Right atrium auricular region (tissue), 2 donors: ENCODE measurements around the gene IFITM2. TPM values are rescaled to one million over a fixed set of nuclear protein-coding genes. Genes with fewer than 3 reads are reported as not detected.

Source experiments
- DNase-seq: peaks from one replicate; pipeline ENCODE4 v3.0.0-alpha.2; 2019; ENCODE audit warnings: low spot score
- H3K27ac ChIP-seq, 2 donors: fragments of 200-600 bp; sonication (generic); 1 replicate in 1 of 2; 2 replicates in 1 of 2; pipeline ENCODE4 v1.5.1; 2016 to 2019
- H3K27me3 ChIP-seq, 2 donors: fragments of 200-600 bp; sonication (generic); one replicate each; pipeline versions ENCODE4 v1.5.1 to v1.6.0; 2017 to 2019
- H3K36me3 ChIP-seq: fragments of 200-600 bp; sonication (generic); one replicate; pipeline ENCODE4 v1.5.1; 2016
- H3K4me1 ChIP-seq, 2 donors: fragments of 200-600 bp; sonication (generic); one replicate each; pipeline versions ENCODE4 v1.5.1 to v1.6.0; 2017 to 2019
- H3K4me3 ChIP-seq, 2 donors: fragments of 200-600 bp; sonication (generic); 1 replicate in 1 of 2; 2 replicates in 1 of 2; pipeline ENCODE4 v1.5.1; 2017 to 2019; ENCODE audit warnings: mild to moderate bottlenecking in 1 of 2, moderate library complexity in 1 of 2
- H3K9me3 ChIP-seq, 2 donors: fragments of 200-600 bp; sonication (generic); one replicate each; pipeline ENCODE4 v1.5.1; 2019
- CTCF ChIP-seq, 2 donors: fragments of 200-600 bp; sonication (generic); IDR thresholded peaks; one replicate each; pipeline ENCODE4 v1.5.1; 2019; ENCODE audit warnings: antibody characterized with exemption in 2 of 2
- total RNA-seq, 2 donors: library from RNA; depleted of rRNA; stranded (reverse); fragments of >200 nt; gene quantifications; one replicate each; pipeline ENCODE4 v1.1.0, GENCODE V29; 2016

The IFITM2 gene
- total RNA-seq, 2 donors from 2014 or later = 120 to 296 TPM

GRCh38 chr11:356610-357009, 49.0 kb downstream of the IFITM2 start:
- no peaks in the 10 kb centered on the region for H3K27me3 ChIP-seq
- no peak for TF ChIP-seq CTCF (IDR thresholded peaks at IDR 0.05)
- no peaks in the 10 kb centered on the region for H3K9me3 ChIP-seq
- peaks cover 0 to 31% of the 10 kb centered on the region in 2 donors for H3K4me1 ChIP-seq
- H3K36me3 ChIP-seq = no peaks in the 10 kb centered on the region
- no peak overlapping the region for H3K4me3 ChIP-seq
- H3K27ac ChIP-seq = no peak overlapping the region
- no peak for DNase-seq

GRCh38 chr11:357582-357981, 50.0 kb downstream of the IFITM2 start:
- H3K36me3 ChIP-seq = no peaks in the 10 kb centered on the region
- H3K4me1 ChIP-seq = peaks cover 0 to 28% of the 10 kb centered on the region in 2 donors
- H3K27me3 ChIP-seq = no peaks in the 10 kb centered on the region
- no peak for DNase-seq
- H3K9me3 ChIP-seq = no peaks in the 10 kb centered on the region
- no peak for TF ChIP-seq CTCF (IDR thresholded peaks at IDR 0.05)
- no peak overlapping the region for H3K4me3 ChIP-seq
- no peak overlapping the region for H3K27ac ChIP-seq

GRCh38 chr11:358129-358800, 50.6 kb downstream of the IFITM2 start:
- DNase-seq = no peak
- no peaks in the 10 kb centered on the region for H3K9me3 ChIP-seq
- H3K4me3 ChIP-seq = no peak overlapping the region
- H3K27ac ChIP-seq = no peak overlapping the region
- H3K27me3 ChIP-seq = no peaks in the 10 kb centered on the region
- peaks cover 0 to 21% of the 10 kb centered on the region in 2 donors for H3K4me1 ChIP-seq
- TF ChIP-seq CTCF (IDR thresholded peaks at IDR 0.05) = no peak
- no peaks in the 10 kb centered on the region for H3K36me3 ChIP-seq

Other genes with a start within 250 kb of the IFITM2 start
- not detected for gene SCGB1C1, start 114.7 kb upstream of the IFITM2 start, total RNA-seq
- gene BET1L, start 100.4 kb upstream of the IFITM2 start, total RNA-seq = 10 to 100 TPM; 20.7 to 25.9 TPM
- gene RIC8A, start 100.1 kb upstream of the IFITM2 start, total RNA-seq = 100 to 1,000 TPM in 1 of 2 donors, 10 to 100 TPM in 1; 68.0 to 101 TPM
- 10 to 100 TPM; 18.3 to 31.4 TPM for gene SIRT3, start 71.5 kb upstream of the IFITM2 start, total RNA-seq
- 10 to 100 TPM; 75.3 to 80.3 TPM for gene PSMD13, start 70.8 kb upstream of the IFITM2 start, total RNA-seq
- gene NLRP6, start 29.4 kb upstream of the IFITM2 start, total RNA-seq = under 1 TPM; 0.19 to 0.20 TPM
- gene PGGHG, start 18.7 kb upstream of the IFITM2 start, total RNA-seq = 1 to 10 TPM; 4.9 to 9.4 TPM
- gene IFITM5, start 8.3 kb upstream of the IFITM2 start, total RNA-seq = not detected
- gene IFITM1, start 6.2 kb downstream of the IFITM2 start, total RNA-seq = 100 to 1,000 TPM in 1 of 2 donors, 10 to 100 TPM in 1; 82.3 to 241 TPM
- gene IFITM3, start 13.0 kb downstream of the IFITM2 start, total RNA-seq = 100 to 1,000 TPM; 156 to 372 TPM
- under 1 TPM in 1 of 2 donors, not detected in 1; 0.39 TPM for gene B4GALNT4, start 61.7 kb downstream of the IFITM2 start, total RNA-seq
- gene PKP3, start 86.4 kb downstream of the IFITM2 start, total RNA-seq = 1 to 10 TPM in 1 of 2 donors, under 1 TPM in 1; 0.43 to 1.0 TPM
- gene SIGIRR, start 107.2 kb downstream of the IFITM2 start, total RNA-seq = 10 to 100 TPM; 26.6 to 33.3 TPM
- under 1 TPM; 0.11 to 0.75 TPM for gene ANO9, start 134.2 kb downstream of the IFITM2 start, total RNA-seq
- gene PTDSS2, start 142.5 kb downstream of the IFITM2 start, total RNA-seq = 10 to 100 TPM; 26.8 to 32.5 TPM
- gene RNH1, start 199.4 kb downstream of the IFITM2 start, total RNA-seq = 100 to 1,000 TPM; 185 to 248 TPM
- 10 to 100 TPM; 31.7 to 48.1 TPM for gene HRAS, start 227.8 kb downstream of the IFITM2 start, total RNA-seq
- gene LRRC56, start 229.7 kb downstream of the IFITM2 start, total RNA-seq = under 1 TPM; 0.12 to 0.15 TPM